ENCODE results near the gene DHFR. TPM values are rescaled to one million over a fixed set of nuclear protein-coding genes. Genes with fewer than 3 reads are reported as not detected.

DHFR gene
- total and polyA plus RNA-seq, 2 of the 8 experiments (the other 6 are each of a cell fraction or from before 2014, with no cell fraction given), result 46.4 to 88.9 TPM

DNA sequence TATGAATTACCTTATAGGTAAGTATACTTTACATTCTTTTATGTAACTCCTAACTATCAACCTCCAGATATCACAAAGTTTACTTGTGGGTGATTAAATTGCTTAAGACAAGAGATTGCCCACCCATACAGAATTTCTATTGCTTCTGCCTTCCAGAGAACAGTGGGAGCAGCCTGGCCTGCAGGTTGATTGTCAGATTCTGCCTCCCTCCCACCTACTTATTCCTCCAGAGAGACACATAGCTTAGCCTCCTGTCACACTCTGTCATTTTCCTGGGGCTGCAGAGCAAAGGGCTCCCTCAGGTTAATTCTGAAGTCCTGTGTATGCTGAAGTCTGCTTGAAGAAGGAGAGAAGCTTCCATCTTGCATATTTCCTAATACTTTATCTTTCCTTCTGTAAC lies 48.5 kb upstream of the DHFR start:
- Histone ChIP-seq H3K4ac (replicated peaks; ENCODE audit: insufficient read length, low read depth, low read length) (no peak overlapping the region), H2BK15ac (ENCODE audit: low read length) (no peak overlapping the region), H3K9ac (replicated peaks in 1 of 4; ENCODE audit: extremely low read depth in 1 of 4, low read depth in 3 of 4, low read length in 3 of 4) (no peak overlapping the region), H3K9me3 (ENCODE audit: insufficient read depth in 2 of 2, low read depth in 1 of 2, low read length in 1 of 2) (no peaks in the 10 kb centered on the region), H2AFZ (ENCODE audit: low read length) (no peak overlapping the region), H2BK5ac (ENCODE audit: low read depth, low read length) (no peak overlapping the region), H3K79me2 (ENCODE audit: control insufficient read depth in 1 of 2, insufficient read depth in 2 of 2, low read length in 2 of 2) (no peaks in the 10 kb centered on the region), H4K5ac (ENCODE audit: insufficient read length, low read depth, low read length) (no peak overlapping the region), H2BK12ac (ENCODE audit: low read depth, low read length) (no peak overlapping the region), H3K4me1 (replicated peaks in 1 of 4; ENCODE audit: control insufficient read depth in 3 of 4, insufficient read depth in 4 of 4, low read length in 3 of 4) (peaks cover 0 to 5% (median 1%) of the 10 kb centered on the region in 4 experiments; a peak in 2 of 7 replicates), H3K27me3 (replicated peaks in 1 of 4; ENCODE audit: control insufficient read depth in 3 of 4, extremely low read depth in 1 of 4, insufficient read depth in 3 of 4, low read length in 3 of 4) (no peaks in the 10 kb centered on the region), H4K91ac (replicated peaks; ENCODE audit: insufficient read length, low read length) (no peak overlapping the region), H3K4me2 (ENCODE audit: insufficient read depth in 1 of 2, low read depth in 2 of 2, low read length in 2 of 2) (no peak overlapping the region), H3K23ac (ENCODE audit: insufficient read length) (no peak overlapping the region), H3K79me1 (ENCODE audit: low read depth, low read length) (no peaks in the 10 kb centered on the region), H3K27ac (ENCODE audit: low read depth, low read length) (no peak overlapping the region), H2BK20ac (ENCODE audit: low read length) (no peak overlapping the region), H4K8ac (ENCODE audit: extremely low read depth, insufficient read depth, low read length) (no peak overlapping the region), H2BK120ac (replicated peaks; ENCODE audit: low read depth, low read length) (no peak overlapping the region), H3K14ac (ENCODE audit: insufficient read length) (no peak overlapping the region), H3K36me3 (ENCODE audit: control insufficient read depth in 2 of 4, insufficient read depth in 4 of 4, low read length in 3 of 4) (peaks cover 0 to 3% (median 2%) of the 10 kb centered on the region in 4 experiments; a peak in 3 of 8 replicates), H3K18ac (ENCODE audit: extremely low read depth, low read length) (no peak overlapping the region), H3K4me3 (ENCODE audit: extremely low read depth in 1 of 4, insufficient read depth in 2 of 4, low read depth in 3 of 4, low read length in 4 of 4) (no peak overlapping the region), H2AK5ac (ENCODE audit: low read depth, low read length) (no peak overlapping the region), H3K23me2 (ENCODE audit: low read depth, low read length) (no peaks in the 10 kb centered on the region), H4K20me1 (replicated peaks in 1 of 2; ENCODE audit: control insufficient read depth in 1 of 2, insufficient read depth in 2 of 2, low read length in 2 of 2) (no peaks in the 10 kb centered on the region), H3K56ac (replicated peaks; ENCODE audit: insufficient read length, low read depth, low read length) (no peak overlapping the region)
- ChIA-PET CTCF (ENCODE audit: partially characterized antibody) (interaction anchor here (0.6 to 1.8 kb wide), 4 partner anchors 9 to 228 kb away, joined by 3 to 7 read pairs (median 4); no protein-coding TSS in a partner anchor), POLR2A (ENCODE audit: partially characterized antibody) (interaction anchor here (1.5 kb wide), 1 partner anchor 9 kb away, joined by 4 read pairs; no protein-coding TSS in a partner anchor)
- TF ChIP-seq SIN3A (conservative IDR thresholded peaks at IDR 0.05 in 1 of 2, IDR thresholded peaks at IDR 0.05 in 1 of 2; ENCODE audit: low read depth in 1 of 2, low read length in 2 of 2) (no peak), RBBP5 (IDR thresholded peaks at IDR 0.05; ENCODE audit: borderline replicate concordance, low read depth, low read length) (no peak), POLR2A (IDR thresholded peaks at IDR 0.05; ENCODE audit: control extremely low read depth in 1 of 2, low read depth in 2 of 2, low read length in 2 of 2) (no peak), RFX5 (IDR thresholded peaks at IDR 0.05; ENCODE audit: borderline replicate concordance, low read depth, low read length) (no peak), NANOG (IDR thresholded peaks at IDR 0.05; ENCODE audit: insufficient read depth, low read depth, low read length, poor library complexity, severe bottlenecking) (no peak), CHD2 (IDR thresholded peaks at IDR 0.05; ENCODE audit: low read length) (no peak)
- DNase-seq (ENCODE audit: low read depth in 1 of 2, low spot score in 2 of 2) (no peak), FAIRE-seq (no peak)
